Panc1 (cell line): Measurements from ENCODE around the gene PSMC6.

Experiments used
- POLR2AphosphoS5 ChIP-seq: IDR thresholded peaks from 2 replicates; pipeline ENCODE4 v1.6.1; 2012; ENCODE audit warnings: mild to moderate bottlenecking, low read depth, low read length, moderate library complexity
- SIN3A ChIP-seq: IDR thresholded peaks from 2 replicates; pipeline ENCODE4 v1.6.1; 2012; ENCODE audit warnings: low read depth, mild to moderate bottlenecking, low read length, moderate library complexity, borderline replicate concordance; ENCODE audit not compliant: insufficient read depth
- TCF7L2 ChIP-seq: IDR thresholded peaks from 2 replicates; pipeline ENCODE4 v1.6.1; 2011; ENCODE audit warnings: mild to moderate bottlenecking, low read depth, low read length, inconsistent platforms
- TF ChIP-seq, protein P1 (sequence below): fragments of 450-650 bp; IDR thresholded peaks from 2 replicates; pipeline ENCODE4 v1.5.1; 2017; ENCODE audit warnings: mild to moderate bottlenecking
- TF ChIP-seq, protein P2 (sequence below), 2 experiments: IDR thresholded peaks; 2 replicates each; pipeline ENCODE4 v1.6.1; 2011 to 2012; ENCODE audit warnings: low read depth in 2 of 2, control low read depth in 1 of 2, low read length in 1 of 2, mild to moderate bottlenecking in 1 of 2, moderate library complexity in 1 of 2; ENCODE audit not compliant: insufficient read depth in 1 of 2

DNA sequence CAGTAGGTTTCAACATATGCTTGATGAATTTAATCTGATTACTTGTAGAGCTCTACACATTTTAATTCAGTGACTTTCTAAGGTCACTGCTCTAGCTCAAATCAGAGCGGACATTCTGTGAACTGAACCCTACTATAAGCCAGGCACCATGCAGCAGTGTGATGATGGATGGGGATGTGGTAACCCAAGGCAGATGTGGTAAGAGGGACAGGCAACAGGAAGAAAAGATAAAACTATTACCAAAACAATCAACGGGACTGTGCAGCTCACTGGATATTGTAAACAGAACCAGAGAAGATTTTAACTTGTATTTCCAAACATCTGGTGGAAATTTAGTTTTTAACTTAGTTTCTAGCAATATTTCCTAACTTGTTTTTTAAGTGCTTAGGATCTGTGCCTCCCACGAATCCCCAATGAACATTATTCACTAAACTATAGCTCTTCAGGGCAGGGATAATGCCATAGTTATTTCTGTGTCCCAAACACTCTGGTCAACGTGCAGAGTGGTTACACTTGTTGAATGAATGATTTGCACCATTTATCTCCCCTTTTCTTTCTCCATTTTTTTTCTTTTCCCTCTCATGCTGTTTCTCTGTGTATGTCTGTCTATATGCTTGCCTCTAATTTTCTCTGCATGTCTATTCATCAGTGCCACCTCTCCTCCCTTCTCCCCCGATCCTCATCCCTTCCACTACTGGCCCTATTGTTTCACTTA, 14.6 kb upstream of the PSMC6 start:
- TF ChIP-seq SIN3A (no peak), POLR2AphosphoS5 (no peak), TCF7L2 (no peak)
- TF ChIP-seq, protein P1, sequence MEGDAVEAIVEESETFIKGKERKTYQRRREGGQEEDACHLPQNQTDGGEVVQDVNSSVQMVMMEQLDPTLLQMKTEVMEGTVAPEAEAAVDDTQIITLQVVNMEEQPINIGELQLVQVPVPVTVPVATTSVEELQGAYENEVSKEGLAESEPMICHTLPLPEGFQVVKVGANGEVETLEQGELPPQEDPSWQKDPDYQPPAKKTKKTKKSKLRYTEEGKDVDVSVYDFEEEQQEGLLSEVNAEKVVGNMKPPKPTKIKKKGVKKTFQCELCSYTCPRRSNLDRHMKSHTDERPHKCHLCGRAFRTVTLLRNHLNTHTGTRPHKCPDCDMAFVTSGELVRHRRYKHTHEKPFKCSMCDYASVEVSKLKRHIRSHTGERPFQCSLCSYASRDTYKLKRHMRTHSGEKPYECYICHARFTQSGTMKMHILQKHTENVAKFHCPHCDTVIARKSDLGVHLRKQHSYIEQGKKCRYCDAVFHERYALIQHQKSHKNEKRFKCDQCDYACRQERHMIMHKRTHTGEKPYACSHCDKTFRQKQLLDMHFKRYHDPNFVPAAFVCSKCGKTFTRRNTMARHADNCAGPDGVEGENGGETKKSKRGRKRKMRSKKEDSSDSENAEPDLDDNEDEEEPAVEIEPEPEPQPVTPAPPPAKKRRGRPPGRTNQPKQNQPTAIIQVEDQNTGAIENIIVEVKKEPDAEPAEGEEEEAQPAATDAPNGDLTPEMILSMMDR: no peak
- TF ChIP-seq, protein P2, sequence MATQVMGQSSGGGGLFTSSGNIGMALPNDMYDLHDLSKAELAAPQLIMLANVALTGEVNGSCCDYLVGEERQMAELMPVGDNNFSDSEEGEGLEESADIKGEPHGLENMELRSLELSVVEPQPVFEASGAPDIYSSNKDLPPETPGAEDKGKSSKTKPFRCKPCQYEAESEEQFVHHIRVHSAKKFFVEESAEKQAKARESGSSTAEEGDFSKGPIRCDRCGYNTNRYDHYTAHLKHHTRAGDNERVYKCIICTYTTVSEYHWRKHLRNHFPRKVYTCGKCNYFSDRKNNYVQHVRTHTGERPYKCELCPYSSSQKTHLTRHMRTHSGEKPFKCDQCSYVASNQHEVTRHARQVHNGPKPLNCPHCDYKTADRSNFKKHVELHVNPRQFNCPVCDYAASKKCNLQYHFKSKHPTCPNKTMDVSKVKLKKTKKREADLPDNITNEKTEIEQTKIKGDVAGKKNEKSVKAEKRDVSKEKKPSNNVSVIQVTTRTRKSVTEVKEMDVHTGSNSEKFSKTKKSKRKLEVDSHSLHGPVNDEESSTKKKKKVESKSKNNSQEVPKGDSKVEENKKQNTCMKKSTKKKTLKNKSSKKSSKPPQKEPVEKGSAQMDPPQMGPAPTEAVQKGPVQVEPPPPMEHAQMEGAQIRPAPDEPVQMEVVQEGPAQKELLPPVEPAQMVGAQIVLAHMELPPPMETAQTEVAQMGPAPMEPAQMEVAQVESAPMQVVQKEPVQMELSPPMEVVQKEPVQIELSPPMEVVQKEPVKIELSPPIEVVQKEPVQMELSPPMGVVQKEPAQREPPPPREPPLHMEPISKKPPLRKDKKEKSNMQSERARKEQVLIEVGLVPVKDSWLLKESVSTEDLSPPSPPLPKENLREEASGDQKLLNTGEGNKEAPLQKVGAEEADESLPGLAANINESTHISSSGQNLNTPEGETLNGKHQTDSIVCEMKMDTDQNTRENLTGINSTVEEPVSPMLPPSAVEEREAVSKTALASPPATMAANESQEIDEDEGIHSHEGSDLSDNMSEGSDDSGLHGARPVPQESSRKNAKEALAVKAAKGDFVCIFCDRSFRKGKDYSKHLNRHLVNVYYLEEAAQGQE (IDR thresholded peaks at IDR 0.05; ENCODE audit: insufficient read depth in 1 of 2, low read depth in 2 of 2, low read length in 1 of 2): no peak
